HG02678 (cell line): ENCODE results near the gene MVD.

Source experiments
- ATAC-seq: cut with Tn5 transposase; IDR thresholded peaks from one replicate; pipeline ENCODE4 v1.9.1; 2021; ENCODE audit warnings: mild to moderate bottlenecking, moderate library complexity; ENCODE audit not compliant: unreplicated experiment

MVD gene

DNA sequence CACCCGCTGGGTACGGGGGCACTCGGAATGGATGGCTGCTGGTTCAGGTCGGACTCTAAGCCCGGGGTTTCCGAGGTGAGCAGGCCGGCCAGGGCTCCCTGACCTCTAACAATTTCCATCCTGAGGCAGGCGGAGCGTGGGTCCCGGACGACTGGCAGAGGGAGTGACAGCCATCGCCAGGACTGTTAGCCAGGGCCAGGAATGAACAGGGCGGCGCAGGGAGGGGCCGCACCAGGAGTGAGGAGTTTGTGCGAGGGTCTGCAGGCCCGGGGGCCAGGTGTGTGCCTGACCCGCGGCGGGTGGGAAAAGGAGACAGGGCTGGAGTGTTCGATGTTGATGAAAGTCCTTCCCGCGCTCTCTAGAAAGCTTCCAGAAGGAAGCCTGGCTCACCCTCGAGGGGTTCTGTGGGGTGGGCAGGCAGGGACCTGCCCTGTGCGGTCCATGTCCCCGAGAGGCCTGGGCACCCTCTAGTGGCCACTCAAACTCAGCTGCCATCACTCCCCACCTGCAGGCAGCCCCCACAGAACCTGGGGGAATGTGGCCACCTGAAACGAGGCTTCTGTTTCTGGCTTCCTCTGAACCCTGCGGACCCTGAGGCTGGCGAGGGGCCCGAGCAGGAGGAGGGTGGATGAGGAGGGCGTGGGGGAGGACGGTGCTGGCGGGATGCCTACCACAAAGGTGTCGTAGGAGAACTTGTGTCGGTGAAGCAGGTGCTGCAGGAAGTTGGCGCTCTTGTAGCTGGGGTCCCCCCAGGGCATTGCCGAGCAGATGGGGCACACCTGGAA lies 35.1 kb upstream of the MVD start:
- no peak for ATAC-seq

GRCh38 chr16:88697116-88697830 lies 34.4 kb upstream of the MVD start:
- ATAC-seq: no peak

DNA sequence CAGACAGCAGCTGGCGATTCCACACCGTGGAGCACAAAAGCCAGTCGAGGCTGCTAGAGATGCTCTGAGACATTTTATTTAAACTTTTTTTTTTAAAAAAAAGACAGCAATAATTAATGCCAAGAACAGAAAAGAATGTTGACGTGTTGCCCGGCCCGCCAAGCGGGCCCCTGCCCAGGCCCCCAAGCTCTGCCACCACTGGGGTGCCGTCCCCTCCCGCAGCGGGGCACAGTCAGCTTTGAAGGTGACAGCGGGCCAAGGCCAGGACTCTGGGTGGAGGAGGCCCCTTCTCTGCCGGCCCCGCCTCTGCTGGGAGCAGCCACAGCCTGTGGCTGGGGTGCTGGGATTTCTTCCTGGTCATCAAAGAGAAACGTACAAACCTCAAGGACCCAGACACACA lies 33.5 kb upstream of the MVD start:
- no peak for ATAC-seq

- no peak for ATAC-seq
These were observed 32.9 kb upstream of the MVD start for GRCh38 chr16:88695753-88696152.

GRCh38 chr16:88695218-88695617 lies 32.3 kb upstream of the MVD start:
- no peak for ATAC-seq

DNA sequence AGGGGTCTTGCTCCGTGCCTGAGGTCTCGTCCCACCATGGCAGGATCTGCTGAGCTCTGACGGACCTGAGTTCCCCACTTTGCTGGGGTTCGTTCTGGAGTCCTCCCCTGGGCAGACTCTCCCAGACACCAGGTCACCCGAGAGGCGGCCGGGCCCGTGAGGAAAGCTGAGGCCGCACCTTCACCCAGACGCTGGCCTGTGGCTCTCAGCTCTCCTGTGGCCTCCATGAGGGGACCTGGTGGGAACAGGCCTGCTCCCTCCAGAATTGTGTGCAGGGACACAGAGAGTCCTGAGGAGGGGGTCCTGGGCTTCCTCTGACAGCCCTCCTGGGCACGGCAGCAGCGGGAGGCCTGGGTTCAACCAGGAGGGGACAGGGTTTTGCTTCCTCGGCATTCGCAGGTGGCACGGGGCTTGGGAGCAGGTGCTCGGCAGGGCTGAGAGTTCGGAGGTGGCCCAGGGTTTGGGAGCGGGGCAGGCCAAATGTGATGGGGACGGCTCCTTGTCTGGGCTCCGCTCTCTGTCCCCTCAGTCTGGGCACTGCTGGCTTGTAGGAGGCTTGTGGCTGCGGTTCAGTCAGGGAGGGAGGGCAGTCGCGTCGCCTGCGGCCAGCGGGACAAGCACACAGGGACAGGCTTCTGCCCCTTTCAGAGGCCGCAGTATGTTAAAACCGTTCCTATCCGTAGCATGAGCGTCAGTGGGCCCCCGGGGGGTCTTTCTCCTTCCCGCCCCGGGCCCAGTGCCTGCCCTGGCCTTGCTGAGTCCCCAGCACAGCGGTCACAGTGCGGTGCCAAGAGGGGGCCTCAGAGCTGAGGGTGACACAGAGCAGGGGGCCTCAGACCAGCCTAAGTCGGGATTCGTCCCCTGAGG lies 31.6 kb upstream of the MVD start:
- ATAC-seq: no peak

DNA sequence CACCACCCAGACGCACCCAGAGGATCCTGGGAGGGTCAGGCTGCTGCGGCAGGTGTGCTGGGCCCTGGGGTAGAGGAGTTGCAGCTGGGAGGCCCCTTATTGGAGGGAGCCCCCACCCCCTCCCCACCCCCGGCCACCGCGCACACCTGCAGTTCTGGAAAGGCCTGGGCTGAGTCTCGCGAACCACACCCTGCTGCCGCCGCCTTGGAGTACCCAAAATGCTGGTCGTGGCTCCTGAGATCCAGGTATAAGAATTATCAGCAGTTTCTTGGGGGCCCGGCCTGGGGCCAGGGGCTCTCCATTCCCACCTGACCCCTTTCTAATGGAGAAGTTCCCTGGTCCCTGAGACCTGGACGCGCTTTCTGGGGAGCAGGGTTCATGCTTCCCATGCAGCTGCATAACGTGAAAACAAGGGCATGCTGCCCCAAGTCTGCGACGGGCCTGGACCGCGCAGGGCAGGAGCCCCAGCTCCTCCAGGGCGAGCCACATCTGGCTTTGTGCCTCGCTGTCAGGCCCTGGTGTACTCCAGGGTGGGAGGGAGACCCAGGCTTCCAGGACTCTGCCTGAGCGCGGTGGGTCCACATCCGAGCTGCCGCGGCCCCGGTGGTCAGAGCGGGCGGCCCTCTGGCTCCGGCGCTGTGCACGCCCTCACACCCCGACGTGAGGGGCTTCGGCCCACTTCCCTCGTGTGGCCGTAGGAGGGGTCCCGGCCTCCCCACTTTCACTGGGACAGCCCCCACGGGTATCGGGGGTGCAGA lies 30.7 kb upstream of the MVD start:
- no peak for ATAC-seq

DNA sequence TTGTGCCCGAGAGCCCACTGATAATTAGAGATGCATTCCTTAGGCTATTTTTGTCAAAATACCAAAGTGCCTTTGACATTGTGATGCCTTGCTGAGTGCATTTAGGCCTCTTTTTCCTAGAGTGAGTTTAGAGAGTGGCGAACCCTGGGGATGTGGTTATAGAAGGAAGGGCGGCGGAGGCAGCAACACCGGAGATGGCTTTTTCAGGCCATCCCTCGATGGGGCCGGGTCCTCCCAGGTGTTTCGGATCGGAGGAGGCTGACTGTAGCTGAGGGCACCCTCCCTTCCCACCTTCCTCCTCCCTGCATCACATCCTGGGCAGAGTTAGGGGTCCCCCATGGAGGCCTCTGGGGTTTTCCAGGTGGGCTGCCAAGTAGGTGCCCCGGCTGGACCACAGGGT lies 30.0 kb upstream of the MVD start:
- no peak for ATAC-seq

DNA sequence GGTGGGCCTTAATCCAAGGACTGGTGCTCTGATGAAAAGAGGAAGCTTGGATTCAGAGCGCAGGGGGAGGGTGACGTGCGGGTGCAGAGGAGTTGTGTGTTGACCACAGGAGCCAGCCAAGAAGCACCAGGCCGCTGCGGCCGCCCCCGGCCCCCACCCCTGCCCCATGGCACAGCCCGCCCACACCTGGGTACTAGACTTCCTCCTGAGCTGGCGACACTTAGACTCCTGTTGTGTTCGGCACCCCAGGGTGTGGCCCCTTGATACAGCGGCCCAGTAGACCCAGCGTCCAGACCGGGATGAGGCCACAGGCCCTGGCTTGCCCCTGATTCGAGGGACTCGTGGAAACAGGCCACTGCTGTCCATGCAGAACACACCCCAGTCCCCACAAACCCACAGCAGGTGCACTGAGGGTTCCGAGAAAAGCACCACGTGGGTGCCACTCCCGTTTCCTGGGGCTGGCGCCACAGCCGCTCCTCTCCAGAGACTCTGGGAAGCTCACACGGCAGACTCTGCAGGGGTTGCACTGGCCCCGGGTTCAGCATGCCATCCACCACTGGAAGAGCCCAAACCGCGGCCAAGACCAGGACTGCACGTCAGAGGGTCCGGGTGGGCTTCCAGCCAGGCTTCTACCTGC lies 29.2 kb upstream of the MVD start:
- ATAC-seq: no peak

GRCh38 chr16:88691129-88691813 lies 28.4 kb upstream of the MVD start:
- no peak for ATAC-seq

- ATAC-seq: no peak
These were observed 27.6 kb upstream of the MVD start for GRCh38 chr16:88690341-88691128.

DNA sequence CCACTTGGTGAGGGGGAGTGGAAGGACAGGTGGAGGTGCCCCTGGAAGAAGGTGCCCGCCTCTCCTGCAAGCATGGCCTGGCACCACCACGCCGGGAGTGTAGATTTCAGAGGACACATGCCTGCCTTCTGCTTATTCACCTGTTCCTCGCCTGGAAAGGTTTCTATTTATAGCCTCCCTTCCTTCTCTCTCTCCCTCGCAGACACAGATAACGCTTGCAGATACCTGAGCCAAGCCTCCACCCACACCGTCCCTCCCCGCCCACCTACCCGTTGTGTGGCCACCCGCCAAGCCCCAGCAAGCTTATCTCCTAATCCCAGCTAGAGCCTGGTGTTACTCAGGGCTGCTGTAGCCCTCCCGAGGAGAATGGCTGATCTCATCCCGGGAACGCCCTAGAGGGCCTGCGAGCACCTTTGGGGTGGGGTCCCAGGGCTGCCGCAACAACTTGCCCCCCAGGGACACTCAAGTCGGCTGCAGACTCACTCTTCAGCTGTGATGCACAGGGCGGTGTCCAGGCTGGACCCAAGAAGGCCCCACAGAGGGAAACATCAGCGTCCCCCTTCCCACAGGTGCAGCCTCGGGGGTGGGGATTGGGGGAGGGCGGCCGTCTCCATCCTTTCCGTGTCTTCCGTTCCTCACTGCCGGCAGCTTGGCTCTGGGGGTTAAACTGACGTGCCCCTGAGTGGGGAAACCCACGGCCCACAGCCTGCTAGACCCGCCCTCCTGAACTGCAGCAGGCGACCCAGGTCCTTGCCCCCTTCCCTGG lies 25.3 kb upstream of the MVD start:
- ATAC-seq: no peak

DNA sequence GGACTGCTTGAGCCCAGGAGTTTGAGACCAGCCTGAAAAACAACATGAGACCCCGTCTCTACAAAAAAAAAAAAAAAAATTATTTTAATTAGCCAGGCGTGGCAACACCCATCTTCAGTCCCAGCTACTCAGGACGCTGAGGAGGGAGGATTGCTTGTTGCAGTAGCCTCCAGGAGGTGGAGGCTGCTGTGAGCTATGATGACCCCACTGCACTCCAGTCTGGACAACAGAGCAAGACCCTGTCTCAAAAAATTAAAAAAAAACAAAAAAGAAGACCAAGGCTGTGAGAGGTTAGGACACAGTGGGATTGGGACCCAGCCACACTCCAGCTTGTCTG lies 24.8 kb upstream of the MVD start:
- no peak for ATAC-seq

DNA sequence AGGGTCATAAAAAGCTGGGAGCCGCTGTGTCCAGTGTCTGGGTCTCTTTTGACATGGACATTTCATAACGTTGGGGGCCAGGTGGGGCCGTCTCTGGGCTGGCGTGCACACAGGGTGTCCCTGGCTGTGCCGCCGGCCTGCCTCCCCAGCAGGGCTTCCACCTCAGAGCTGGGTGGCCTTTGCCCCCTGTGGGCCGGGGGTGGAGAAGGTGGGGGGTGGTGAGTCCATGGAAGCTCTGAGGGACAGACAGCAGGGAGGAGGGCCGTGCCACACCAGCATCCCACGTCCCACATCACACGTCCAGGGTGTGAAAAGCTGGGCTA lies 24.3 kb upstream of the MVD start:
- no peak for ATAC-seq

DNA sequence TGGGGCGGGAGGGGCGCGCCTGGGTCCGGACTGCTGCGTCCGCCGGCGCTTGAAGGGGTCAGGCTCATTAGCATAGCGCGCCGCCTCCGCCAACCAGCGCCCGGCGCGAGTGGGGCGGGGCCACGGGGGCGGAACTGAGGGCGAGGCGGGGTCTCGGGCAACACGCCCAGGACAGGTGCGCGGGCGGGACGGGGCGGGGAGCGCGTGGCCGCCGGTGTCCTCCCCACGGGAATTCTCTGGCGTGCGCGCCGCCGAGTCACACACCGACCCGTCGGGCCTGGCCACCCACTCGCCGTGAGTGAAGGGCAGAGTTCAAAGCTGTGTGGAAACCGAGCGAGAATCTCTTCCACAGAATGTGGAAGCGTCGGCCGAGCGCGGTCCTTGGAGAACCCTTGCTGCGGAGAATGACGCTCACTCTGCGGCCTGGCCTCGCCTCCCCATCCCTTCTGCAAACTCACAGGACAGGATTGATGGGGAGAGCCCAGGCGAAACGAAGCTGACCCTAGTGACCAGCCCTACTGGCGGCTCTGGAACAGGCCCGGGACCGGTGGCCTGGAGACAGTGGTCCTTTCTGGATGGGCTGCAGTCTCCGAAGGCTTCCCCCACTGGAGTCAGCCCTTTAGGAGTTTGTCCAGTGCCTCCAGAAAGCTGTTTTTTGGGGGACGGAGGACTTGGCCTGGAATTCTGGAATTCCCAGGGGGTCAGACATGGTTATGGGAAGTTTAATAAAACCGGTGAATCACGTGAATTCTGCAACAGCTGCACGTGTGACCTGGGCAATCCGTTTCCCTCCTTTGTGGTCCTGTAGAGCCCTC lies 23.8 kb upstream of the MVD start, which contains the start of gene SNAI3:
Gene SNAI3, minus strand, starts transcription at position 69 of the 815 bp plus-strand sequence. CDS start 101 bp downstream, outside the sequence.
- ATAC-seq: peak; percentile 76

- peak; percentile 16 for ATAC-seq
These were observed 23.2 kb upstream of the MVD start for GRCh38 chr16:88686062-88686438.
